GM23338 (cell line): ENCODE results near the gene SASH1. TPM values are rescaled to one million over a fixed set of nuclear protein-coding genes. Genes with fewer than 3 reads are reported as not detected.

Source experiments
- ATAC-seq: fragments of 200-7000 bp; cut with Tn5 transposase; 3 replicates; pipeline ENCODE4 v1.9.1; 2020
- DNase-seq: peaks from one replicate; pipeline ENCODE4 v3.0.0-alpha.2; 2015; ENCODE audit warnings: low spot score
- H2AFZ ChIP-seq: fragments of 200-600 bp; sonication (generic); 2 replicates; pipeline ENCODE4 v1.8.0; 2016; ENCODE audit warnings: antibody characterized with exemption, mild to moderate bottlenecking, moderate library complexity
- H3F3A ChIP-seq: fragments of 200-600 bp; sonication (generic); replicated peaks from 2 replicates; pipeline ENCODE4 v1.8.0; 2017; ENCODE audit warnings: antibody characterized with exemption, mixed run types, low read depth
- H3K27ac ChIP-seq: fragments of 200-600 bp; sonication (generic); 2 replicates; pipeline ENCODE4 v1.6.1; 2016; ENCODE audit warnings: low read depth
- H3K27me3 ChIP-seq: fragments of 200-600 bp; sonication (generic); 2 replicates; pipeline ENCODE4 v1.8.0; 2016; ENCODE audit warnings: mild to moderate bottlenecking, mixed run types, moderate library complexity; ENCODE audit not compliant: insufficient read depth
- H3K36me3 ChIP-seq: fragments of 200-600 bp; sonication (generic); 2 replicates; pipeline ENCODE4 v1.8.0; 2016; ENCODE audit warnings: mild to moderate bottlenecking; ENCODE audit not compliant: insufficient read depth
- H3K4me1 ChIP-seq: fragments of 200-600 bp; sonication (generic); 2 replicates; pipeline ENCODE4 v1.8.0; 2016; ENCODE audit warnings: mild to moderate bottlenecking, moderate library complexity; ENCODE audit not compliant: insufficient read depth
- H3K4me2 ChIP-seq: fragments of 200-600 bp; sonication (generic); 2 replicates; pipeline ENCODE4 v1.7.1; 2017; ENCODE audit warnings: mixed run types
- H3K4me3 ChIP-seq: fragments of 200-600 bp; sonication (generic); 2 replicates; pipeline ENCODE4 v1.6.1; 2016; ENCODE audit warnings: mixed run types
- H3K79me2 ChIP-seq: fragments of 200-600 bp; sonication (generic); replicated peaks from 2 replicates; pipeline ENCODE4 v1.8.0; 2017; ENCODE audit warnings: mild to moderate bottlenecking; ENCODE audit not compliant: insufficient read depth
- H3K9me2 ChIP-seq: fragments of 200-600 bp; sonication (generic); 2 replicates; pipeline ENCODE4 v1.8.0; 2017; ENCODE audit not compliant: insufficient read depth
- H4K20me1 ChIP-seq: fragments of 200-600 bp; sonication (generic); replicated peaks from 2 replicates; pipeline ENCODE4 v1.8.0; 2017; ENCODE audit warnings: mild to moderate bottlenecking; ENCODE audit not compliant: insufficient read depth
- H3K27ac Mint-ChIP-seq: 2 replicates; pipeline ENCODE4 v1.8.0; 2020; ENCODE audit warnings: inconsistent platforms, mild to moderate bottlenecking, moderate library complexity, mixed read lengths
- H3K27me3 Mint-ChIP-seq: 3 replicates; pipeline ENCODE4 v1.8.0; 2022; ENCODE audit warnings: low read depth, mild to moderate bottlenecking, moderate library complexity, mixed read lengths, inconsistent platforms; ENCODE audit not compliant: insufficient read depth, poor library complexity
- H3K36me3 Mint-ChIP-seq: 3 replicates; pipeline ENCODE4 v1.8.0; 2021; ENCODE audit warnings: low read depth, mild to moderate bottlenecking, inconsistent platforms, moderate library complexity, mixed read lengths
- H3K4me1 Mint-ChIP-seq: 3 replicates; pipeline ENCODE4 v1.8.0; 2020; ENCODE audit warnings: mild to moderate bottlenecking, inconsistent platforms, mixed read lengths
- H3K4me3 Mint-ChIP-seq: 3 replicates; pipeline ENCODE4 v1.8.0; 2021; ENCODE audit warnings: moderate library complexity, mild to moderate bottlenecking, inconsistent platforms, mixed read lengths
- H3K9me3 Mint-ChIP-seq: 3 replicates; pipeline ENCODE4 v1.8.0; 2020; ENCODE audit warnings: moderate library complexity, mild to moderate bottlenecking, inconsistent platforms, mixed read lengths
- CREB1 ChIP-seq: fragments of 250-450 bp; sonication (Bioruptor Pico); IDR thresholded peaks from 2 replicates; pipeline ENCODE4 v1.5.0; 2020; ENCODE audit warnings: low read depth, mild to moderate bottlenecking, moderate library complexity
- ETS1 ChIP-seq: IDR thresholded peaks from 2 replicates; pipeline ENCODE4 v1.6.1; 2016; ENCODE audit warnings: antibody characterized with exemption
- EZH2 ChIP-seq: fragments of 200-600 bp; sonication (generic); IDR thresholded peaks from one replicate; pipeline ENCODE4 v1.8.0; 2017; ENCODE audit warnings: antibody characterized with exemption, mild to moderate bottlenecking, low read depth; ENCODE audit not compliant: unreplicated experiment
- EZH2phosphoT487 ChIP-seq: fragments of 200-600 bp; sonication (generic); IDR thresholded peaks from one replicate; pipeline ENCODE4 v1.8.1; 2018; ENCODE audit warnings: antibody characterized with exemption; ENCODE audit not compliant: unreplicated experiment
- JUNB ChIP-seq: IDR thresholded peaks from one replicate; pipeline ENCODE4 v1.6.1; 2016; ENCODE audit warnings: antibody characterized with exemption; ENCODE audit not compliant: unreplicated experiment
- NANOG ChIP-seq: IDR thresholded peaks from 2 replicates; pipeline ENCODE4 v1.6.1; 2016; ENCODE audit warnings: antibody characterized with exemption, borderline replicate concordance
- POLR2AphosphoS5 ChIP-seq: IDR thresholded peaks from 2 replicates; pipeline ENCODE4 v1.6.1; 2016; ENCODE audit warnings: antibody characterized with exemption, low read depth
- REST ChIP-seq: IDR thresholded peaks from one replicate; pipeline ENCODE4 v1.6.1; 2018; ENCODE audit warnings: antibody characterized with exemption; ENCODE audit not compliant: unreplicated experiment
- STAT1 ChIP-seq: IDR thresholded peaks from one replicate; pipeline ENCODE4 v1.6.1; 2016; ENCODE audit warnings: antibody characterized with exemption; ENCODE audit not compliant: unreplicated experiment
- ZNF114 ChIP-seq: fragments of 250-450 bp; sonication (Bioruptor Pico); IDR thresholded peaks from 2 replicates; pipeline ENCODE4 v1.5.0; 2020; ENCODE audit warnings: mild to moderate bottlenecking, moderate library complexity
- ZNF331 ChIP-seq: fragments of 250-450 bp; sonication (Bioruptor Pico); IDR thresholded peaks from 2 replicates; pipeline ENCODE4 v1.5.0; 2020; ENCODE audit warnings: low read depth, mild to moderate bottlenecking, moderate library complexity
- ZNF462 ChIP-seq: fragments of 250-450 bp; sonication (Bioruptor Pico); IDR thresholded peaks from 2 replicates; pipeline ENCODE4 v1.5.0; 2020; ENCODE audit warnings: mild to moderate bottlenecking, moderate library complexity
- polyA plus RNA-seq: library from polyadenylated mRNA; unstranded; fragments of >200 nt; fragmentation: Nextera tagmentation; extraction: Ambion mirVana; gene quantifications from 2 replicates; pipeline ENCODE4 v1.2.1, GENCODE V29; 2016
- total RNA-seq: library from RNA; depleted of rRNA; stranded (reverse); fragments of >200 nt; shearing (Covaris generic); gene quantifications from 2 replicates; pipeline ENCODE4 v1.2.3, GENCODE V29; 2014

SASH1 gene
- total and polyA plus RNA-seq, 2 experiments from 2014 or later, result 8.2 to 30.2 TPM

GRCh38 chr6:148508401-148509041, 165.9 kb downstream of the SASH1 start:
- Mint-ChIP-seq H3K36me3 (no peaks in the 10 kb centered on the region), H3K27me3 (peaks cover 4% of the 10 kb centered on the region), H3K9me3 (no peaks in the 10 kb centered on the region), H3K27ac (peak overlapping the region; percentile 66), H3K4me3 (0 out of 3 replicates have a peak overlapping the region, but pooled peaks have one; percentile 5), H3K4me1 (peaks cover 34% of the 10 kb centered on the region)
- H4K20me1 ChIP-seq, result 0 out of 2 replicates have a peak, but pooled peaks cover 4% of the 10 kb centered on the region
- no peaks in the 10 kb centered on the region for H3K36me3 ChIP-seq
- TF ChIP-seq EZH2, result no peak
- TF ChIP-seq ZNF331 (CRISPR knock-in tag), result no peak
- TF ChIP-seq REST, result no peak
- no peak for TF ChIP-seq ZNF114 (CRISPR knock-in tag)
- TF ChIP-seq CREB1 (CRISPR knock-in tag), result no peak
- no peak for TF ChIP-seq STAT1
- TF ChIP-seq POLR2AphosphoS5, result no peak
- TF ChIP-seq NANOG, result no peak
- TF ChIP-seq ZNF462 (CRISPR knock-in tag), result no peak
- no peak for TF ChIP-seq ETS1
- no peak for TF ChIP-seq EZH2phosphoT487
- TF ChIP-seq JUNB, result no peak
- peak; percentile 47 for ATAC-seq
- peaks cover 26% of the 10 kb centered on the region for H3K4me1 ChIP-seq
- H3F3A ChIP-seq, result no peaks in the 10 kb centered on the region
- H3K4me2 ChIP-seq, result peak overlapping the region; percentile 10
- H3K27me3 ChIP-seq, result no peaks in the 10 kb centered on the region
- no peak overlapping the region for H3K4me3 ChIP-seq
- peak; percentile 51 for DNase-seq
- H2AFZ ChIP-seq, result no peak overlapping the region
- peaks cover 8% of the 10 kb centered on the region for H3K79me2 ChIP-seq
- H3K27ac ChIP-seq, result peak overlapping the region; percentile 2
- H3K9me2 ChIP-seq, result no peaks in the 10 kb centered on the region
